NCI-H2196 (cell line): ENCODE results near the gene TET2.

Source experiments
- DNase-seq: peaks from one replicate; lab custom pipeline; 2025; ENCODE audit not compliant: unreplicated experiment; lab: John Stamatoyannopoulos, UW

The TET2 gene

DNA sequence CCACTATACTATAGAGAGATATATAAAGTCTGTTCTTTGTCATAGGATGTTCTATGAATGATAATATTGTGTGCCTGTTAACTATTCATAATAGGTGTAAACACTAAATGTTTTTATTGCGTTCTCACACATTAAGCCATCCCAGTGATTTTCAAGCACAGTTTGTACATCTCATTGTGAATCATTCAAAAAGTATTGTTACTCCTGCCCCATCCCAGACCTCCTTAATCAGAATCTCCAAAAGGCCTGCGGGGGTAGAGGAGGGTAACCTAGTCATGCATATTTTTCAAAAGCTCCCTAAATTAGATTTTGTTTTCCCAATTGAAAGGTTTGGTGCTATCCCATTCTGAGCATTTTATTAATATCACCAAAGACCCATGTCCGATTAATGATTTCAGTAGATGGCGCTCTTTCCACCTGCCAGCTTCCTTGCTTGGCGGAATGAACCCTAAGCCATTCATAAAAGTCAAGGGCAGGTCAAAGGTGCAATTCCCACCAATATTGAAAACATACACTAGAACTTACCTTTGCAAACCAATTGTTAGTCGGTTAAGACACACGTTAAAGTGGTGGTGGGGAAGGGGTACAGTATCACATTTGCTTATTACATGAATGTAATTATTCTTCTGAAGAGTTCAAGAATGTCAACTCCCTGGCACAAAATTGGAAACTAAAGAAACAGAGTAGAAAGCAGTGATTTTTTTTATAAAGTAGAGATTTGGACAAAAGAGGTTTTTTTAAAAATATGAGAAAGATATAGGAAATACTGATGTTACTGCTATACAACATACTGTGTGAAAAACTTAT is 5.8 kb upstream of the TET2 start:
- DNase-seq: no peak

DNA sequence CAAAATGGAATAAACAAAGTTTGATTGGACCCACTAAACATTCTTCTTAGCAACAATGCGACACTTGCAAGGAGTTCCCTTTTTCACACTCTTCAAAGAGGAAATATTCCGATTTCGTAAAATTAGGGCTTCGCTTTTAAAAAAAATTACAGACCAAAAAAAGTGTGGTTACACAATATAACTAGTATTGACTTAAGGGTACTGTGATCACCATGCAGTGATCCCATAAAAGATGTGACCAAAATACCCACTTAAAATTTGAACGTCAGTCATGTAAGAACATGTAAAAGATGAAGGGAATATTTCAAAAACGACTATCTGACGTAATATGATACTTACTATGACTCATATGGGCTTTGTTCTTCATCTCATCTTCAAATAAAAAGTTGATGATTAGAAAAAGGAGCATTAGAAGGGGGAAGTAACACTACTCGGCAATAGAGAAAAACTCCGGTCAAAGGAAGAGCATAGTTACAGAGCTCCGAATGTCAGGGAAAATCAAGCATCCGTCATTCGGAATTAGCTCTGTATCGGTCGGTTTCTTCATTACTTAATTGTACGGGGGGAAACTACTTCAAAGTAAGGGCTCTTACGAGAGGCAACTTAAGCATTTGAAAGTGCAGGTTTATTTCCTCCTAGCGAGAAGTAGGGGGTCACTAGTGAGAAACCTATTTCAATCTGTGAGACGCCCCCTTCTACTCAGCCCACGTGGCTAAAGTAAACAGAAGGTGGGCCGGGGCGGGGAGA is 1.3 kb upstream of the TET2 start:
- DNase-seq: no peak

DNA sequence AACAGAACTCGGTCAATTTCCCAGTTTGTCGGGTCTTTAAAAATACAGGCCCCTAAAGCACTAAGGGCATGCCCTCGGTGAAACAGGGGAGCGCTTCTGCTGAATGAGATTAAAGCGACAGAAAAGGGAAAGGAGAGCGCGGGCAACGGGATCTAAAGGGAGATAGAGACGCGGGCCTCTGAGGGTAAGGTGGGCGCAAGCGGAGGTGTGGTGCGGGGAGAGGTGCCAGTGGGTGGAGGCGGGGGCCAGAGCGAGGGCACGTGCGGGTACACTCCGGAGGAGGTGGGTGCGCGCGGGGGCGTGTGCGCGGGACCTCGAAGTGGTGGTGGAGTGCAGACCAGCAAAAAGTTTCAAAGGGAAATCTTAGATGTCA is 787 bp upstream of the TET2 start:
- DNase-seq: no peak

DNA sequence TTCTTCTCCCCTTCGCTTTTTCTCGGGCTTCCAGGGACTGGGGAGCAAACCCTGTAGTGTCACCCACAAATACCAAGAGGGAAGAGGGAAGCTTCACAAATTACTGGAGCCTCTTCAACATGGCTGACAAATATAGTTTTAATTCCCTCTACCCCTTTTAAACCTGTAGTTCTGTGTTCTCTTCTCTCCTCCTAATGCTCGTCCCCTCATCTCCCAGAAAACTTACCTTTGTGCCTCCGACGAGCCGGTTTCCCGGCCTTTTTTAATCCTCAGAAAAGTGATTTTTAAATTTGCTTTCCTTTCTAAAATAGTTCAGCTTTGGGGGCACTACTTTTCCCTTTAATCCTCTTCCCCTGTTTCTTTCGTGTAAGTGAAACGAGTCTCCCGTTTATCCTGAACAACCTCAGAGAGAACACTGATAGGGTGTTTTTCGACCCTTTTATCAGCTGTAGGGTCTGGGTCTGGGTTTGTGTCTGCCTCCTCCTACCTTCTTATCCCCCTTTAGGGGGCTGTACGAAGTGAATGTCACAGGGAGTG is 408 bp downstream of the TET2 start:
- no peak for DNase-seq

DNA sequence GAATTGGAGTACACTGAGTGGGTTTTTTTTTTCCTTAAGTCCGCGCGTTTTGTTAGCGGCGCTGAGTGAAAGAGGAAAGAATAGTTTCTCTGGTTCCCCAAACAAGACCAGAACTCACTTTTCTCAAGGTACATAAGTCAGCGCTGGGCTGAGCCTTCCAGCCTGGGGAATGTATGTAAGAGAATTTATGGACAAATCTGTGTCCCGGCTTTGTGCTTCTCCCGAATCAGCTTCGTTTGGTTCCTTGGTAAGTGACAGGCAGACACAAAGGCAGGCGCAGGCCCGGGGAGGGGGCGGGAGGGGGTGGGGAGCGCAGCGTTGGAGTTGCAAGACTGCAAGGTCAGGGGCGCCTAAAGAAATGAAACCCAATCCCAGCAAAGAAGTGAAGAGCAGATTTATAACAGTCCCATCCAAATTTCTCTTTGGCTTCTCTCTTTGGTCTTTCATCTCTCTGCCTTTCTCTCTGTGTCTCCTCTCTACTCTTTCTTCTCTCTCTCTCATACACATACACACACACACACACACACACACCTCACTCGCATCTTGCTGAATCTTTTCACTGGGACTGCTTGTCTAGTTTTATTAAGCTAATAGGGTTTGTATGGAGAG is 981 bp downstream of the TET2 start:
- DNase-seq: no peak

DNA sequence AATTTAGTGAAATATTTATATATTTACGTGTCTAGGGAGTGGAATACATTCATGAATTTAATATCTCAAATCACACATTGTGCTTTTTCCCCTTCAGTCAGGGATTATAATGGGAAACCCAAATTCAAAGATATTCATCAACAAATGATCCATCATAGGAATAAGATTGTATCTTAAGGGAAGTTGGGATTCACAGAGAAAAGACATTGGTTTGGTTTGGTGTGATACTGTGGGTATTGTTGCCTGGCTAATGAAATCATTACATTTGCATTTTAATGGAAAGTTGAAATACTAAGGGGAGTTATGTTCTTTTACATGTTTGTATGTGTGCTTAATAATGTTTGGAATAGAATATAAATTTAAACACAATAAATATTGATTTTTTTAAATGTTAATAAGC is 1.7 kb downstream of the TET2 start:
- no peak for DNase-seq

DNA sequence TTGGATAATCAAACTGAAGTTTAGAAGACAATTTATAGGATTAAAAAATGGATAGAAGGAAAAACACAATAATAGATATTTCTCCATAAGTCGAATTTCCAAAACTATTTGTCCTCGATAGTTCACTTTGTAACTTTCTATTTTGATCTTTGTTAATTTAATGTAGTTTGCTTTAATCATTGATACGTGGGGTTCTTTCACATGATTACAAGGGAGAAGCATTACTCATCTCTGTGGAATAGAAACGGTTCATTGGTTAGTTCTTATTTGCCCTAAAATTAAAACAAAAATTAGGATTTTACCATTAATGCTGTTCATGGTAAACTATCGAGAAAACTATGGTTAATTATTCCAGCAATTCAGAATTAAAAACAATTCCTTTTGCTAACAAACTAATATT is 2.1 kb downstream of the TET2 start:
- DNase-seq: no peak

DNA sequence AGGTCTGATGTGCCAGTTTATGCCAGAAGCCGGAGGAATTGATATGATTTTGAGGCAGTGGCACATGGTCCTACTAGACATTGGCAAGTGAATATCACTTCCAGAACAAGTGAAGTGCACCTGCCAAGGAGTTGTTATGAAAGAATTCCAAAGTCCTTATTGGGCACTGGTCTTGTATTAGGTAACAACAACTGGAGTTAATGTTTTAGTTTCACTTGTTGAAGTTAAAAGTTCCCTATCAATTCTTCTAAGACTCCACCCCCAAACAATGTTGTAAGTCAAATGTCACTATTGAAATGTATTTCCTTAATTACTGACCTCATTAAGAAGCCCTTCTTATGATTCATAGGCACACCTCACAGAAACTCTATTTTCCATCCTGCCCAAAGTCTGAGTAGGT is 3.1 kb downstream of the TET2 start:
- DNase-seq: no peak

DNA sequence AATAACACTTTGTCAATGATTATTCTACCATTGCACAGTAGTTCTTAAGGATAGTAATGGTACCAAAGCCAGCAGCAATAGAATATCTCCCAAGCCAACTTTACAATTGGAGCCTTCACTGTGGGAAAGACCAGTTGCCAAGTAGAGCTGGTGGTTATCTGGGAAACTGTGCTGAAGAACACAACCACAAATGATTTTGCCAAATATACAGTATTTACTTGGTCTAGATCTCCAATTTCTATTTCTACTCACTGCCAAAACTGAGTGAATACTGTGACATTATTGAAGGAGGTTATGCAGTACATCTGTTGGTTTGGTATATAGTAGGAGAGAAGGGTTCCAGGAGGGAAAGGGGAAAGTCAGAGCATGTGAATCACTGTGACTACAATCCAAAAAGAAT is 3.8 kb downstream of the TET2 start:
- DNase-seq: no peak

DNA sequence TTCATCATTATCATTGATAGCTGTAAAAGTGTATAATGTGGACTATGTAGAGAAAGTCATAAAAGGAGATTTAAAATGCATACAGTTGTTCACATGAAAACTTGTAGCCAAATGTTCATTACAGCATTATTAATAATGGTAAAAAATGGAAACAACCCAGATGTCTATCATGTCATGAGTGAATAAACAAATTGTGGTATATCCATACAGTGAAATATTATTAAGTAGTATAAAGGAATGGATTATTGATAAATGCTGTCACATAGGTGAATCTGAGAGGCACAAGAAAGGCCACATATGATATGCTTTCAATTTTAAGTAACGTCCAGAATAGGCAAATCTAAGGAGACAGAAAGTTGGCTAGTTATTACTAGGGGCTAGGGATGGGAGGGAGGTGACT is 7.1 kb downstream of the TET2 start:
- no peak for DNase-seq

DNA sequence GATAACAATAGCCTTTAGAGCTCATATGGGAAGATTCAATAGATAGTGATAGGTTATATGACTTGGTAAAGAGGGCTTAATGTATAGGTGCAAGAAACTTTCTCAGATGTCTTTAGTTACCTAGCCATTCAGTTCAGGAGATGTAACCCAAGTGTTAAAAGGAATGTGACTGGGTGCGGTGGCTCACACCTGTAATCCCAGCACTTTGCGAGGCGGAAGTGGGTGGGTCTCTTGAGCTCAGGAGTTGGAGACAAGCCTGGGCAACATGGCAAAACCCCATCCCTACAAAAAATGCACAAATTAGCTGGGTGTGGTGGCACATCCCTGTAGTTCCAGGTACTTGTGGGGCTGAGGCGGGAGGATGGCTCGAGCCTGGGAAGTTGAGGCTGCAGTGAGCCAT is 7.9 kb downstream of the TET2 start:
- no peak for DNase-seq

DNA sequence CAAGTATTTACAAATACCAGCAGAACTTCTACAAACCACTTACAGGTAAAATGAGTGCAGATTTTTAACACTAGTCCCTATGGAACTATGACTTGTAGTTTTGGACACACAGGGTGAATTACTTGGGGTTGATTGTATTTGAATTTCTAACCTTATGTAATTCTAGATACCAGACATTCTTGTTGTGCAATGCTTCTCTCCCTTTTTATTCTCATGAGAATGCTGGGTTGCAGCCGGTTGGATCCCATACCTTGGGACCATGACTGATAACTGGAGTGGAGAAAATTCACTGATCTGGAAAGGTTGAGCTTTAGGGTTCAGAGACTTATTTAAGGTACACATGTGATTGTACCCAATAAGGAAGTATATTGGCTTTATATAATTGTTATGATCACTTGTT is 8.8 kb downstream of the TET2 start:
- DNase-seq: no peak

DNA sequence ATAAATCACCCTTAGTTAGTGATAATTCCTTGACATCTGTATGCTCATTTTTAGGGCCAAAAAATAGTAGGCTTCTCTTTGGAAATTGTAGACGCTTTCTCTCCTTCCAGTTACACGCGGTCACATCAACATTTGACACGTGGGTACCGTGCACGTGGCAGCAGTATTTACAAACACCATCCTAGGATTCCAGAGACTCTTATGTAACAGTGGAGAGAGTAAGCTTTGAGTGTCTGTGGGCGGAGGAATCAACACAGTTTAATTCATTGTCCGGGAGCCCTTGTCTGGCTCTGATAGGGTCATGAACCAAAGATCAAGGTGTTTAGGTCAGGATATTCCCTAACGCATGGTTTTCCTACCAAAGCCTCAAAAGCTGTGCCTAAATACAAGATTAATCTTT is 12.2 kb downstream of the TET2 start:
- no peak for DNase-seq

DNA sequence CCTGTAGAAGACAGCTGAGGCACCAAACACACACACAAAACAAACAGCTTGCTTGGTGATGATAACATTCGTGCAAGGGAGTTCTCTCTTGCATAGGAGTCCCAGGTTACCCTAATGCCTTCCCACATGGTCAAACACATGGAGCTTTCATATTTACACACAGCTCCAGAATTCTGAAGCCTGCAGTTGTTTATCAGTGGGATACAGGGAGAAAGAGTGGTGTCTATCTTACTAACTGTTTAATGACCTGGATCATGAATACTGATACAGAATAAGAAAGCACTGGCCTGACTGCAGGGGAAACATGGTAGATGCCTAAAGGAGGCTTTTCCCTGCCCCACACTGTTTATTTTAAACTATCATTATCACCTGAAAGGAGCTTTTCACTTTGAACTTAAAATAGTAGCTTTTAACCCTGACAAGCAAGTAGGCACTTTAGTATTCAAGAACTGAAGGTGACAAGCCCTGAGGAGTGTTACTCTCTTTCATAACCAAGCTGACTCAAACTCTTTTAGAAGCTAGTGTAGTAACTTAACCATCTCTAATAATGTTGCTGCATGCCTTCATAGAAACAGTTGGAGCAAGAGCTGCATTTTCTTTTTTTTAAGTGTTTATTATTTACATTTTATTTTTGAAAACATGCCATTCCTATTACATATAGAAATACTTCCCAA is 15.6 kb downstream of the TET2 start:
- DNase-seq: no peak

DNA sequence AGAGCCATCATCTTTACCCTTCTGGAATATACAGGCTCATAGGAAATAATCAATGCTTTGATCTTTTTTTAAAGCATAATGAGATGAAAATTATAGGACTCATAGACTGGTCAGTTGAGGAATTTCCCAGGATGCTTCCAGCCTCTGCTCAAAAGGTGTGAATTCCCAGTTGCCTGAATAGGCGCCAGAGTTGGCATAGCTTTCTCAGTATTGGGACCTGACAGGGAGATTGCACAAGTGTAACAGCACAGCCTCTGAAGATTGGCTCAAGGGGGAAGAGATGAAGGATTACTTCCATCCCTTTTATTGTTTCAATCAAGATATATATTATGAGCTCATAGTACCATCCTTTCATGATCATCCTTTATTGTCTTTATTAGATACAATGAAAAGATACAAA is 17.9 kb downstream of the TET2 start:
- no peak for DNase-seq

DNA sequence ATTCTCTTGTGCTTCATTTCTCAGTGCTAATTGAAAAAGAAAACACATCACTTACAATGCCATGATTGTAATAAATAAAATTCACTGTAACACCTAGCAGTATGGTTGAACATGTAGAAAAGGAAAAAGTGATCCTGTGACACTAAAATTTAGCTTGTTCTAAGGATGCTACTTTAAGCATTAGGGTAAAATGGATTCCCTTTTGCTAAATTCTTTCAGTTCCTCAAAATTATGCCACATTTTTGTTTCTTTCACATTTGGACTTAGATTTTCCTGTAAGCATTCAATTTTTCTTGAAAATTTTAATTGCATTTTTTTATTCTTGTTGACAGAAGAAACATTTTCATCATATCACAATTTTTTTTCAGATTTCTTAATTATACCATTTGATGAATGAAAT is 19.4 kb downstream of the TET2 start:
- no peak for DNase-seq

DNA sequence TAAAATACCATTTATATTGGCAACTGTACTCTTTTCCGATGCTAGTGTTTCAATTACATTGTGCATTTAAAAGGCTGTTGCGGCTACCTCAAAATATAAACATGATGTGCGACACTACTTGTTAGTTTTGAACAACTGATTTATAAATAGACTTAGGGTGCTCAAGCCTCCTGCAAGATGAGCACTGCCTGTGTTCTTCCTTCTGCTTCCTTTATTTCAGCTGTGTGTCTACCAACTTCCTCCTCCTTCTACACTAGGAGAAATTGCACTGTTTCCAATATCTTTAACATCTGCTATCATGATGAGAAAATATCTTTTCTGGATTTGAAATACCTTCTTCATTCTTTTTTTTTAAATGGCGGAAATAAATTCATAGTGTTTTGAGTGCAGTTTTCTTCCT is 24.0 kb downstream of the TET2 start:
- DNase-seq: no peak

DNA sequence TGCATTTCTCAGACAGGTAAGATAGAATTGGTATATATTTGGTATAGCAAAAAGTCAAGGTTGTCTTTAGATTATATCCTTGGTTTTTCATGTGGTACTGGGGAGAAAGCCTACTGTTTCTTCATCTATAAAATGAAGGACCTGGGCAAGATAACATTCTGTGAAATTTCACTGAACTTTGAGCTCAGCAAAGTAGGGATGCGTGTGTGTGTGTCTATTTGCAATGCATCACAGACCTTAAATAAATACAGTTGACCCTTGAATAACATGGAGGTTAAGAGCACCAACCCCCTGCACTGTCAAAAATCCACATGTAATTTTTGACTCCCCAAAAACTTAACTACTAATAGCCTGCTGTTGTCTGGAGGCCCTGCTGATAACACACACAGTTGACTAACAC is 25.2 kb downstream of the TET2 start:
- no peak for DNase-seq

DNA sequence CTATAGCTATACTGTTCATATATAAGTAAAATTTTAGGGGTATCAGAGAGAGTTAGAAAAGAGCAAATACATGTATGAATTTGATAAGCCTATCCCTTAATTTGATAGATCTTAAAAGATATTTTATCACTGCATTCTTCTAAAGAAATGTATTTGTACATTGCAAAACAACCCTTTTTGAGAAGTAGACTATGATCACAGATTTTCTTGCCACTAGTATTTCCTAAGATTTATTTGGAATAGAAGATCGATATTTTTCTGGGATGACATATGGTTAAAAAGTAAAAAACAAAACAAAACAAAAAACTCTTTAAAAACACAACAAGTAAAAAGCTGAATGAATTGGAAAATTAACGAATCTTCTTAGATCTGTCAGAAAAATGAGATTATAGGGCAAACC is 27.4 kb downstream of the TET2 start:
- no peak for DNase-seq

DNA sequence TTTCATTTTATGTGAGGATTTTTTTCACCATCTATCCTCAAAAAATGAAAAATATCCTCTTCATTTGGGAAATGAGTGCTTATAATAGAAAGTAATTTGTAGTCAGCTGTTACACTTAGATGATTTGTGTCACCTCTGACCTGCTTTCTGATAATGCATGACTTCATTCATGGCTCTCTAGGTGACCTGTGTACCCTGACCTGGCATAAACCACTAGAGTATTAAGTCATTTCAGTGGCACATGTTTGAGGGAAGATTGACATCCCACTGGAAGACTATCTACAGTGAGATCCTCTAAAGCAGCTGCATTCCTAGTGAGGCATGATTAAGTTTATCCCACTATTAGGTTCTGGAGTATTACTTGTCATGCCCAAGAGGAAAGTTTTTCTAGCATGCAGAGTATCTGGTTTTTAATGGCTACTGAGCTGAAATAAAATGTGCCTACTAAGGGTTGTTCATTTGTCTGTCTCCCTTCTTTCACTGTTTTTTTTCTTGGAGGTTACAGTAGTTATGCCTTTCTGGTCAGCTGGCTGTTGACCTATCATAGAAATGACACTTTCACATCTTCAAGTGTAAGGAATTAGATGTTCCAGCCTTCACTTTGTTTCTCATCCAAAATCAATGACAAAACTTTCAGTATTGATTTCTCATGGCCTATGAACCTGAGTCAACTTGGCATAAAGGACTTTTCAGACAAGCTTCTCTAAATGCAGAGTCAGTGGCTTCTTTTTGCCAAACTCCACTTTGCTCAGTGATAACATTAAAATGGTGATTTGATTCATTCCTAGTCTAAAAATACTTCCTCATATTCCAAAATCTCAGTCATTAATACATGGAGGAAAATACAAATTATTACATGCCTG is 33.1 kb downstream of the TET2 start:
- DNase-seq: no peak

DNA sequence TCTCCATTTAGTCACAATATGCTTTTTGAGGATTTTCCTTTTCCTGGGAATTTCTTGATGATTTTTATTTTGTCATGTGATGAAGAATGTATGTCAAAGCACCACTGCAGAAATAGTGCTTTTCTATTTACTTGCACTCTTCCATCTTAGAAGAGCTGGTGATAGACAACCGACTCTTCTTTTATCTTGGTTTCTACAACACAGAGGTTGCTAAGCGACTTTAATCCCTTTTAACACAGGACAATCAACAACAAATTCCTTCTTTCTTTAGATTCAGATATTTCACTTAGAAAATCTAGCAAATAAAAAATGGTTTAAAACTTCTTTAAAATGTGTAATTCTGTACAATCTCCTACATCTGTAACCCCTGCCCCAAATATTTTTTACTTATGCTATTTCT is 34.6 kb downstream of the TET2 start:
- no peak for DNase-seq
